ENCODE measurements around the gene ADAMTSL1. TPM values are rescaled to one million over a fixed set of nuclear protein-coding genes. Genes with fewer than 3 reads are reported as not detected.

Gene ADAMTSL1
- polyA plus RNA-seq, 1 donor from 2014 or later = 1.1 TPM

- H3K27ac ChIP-seq (ENCODE audit: low read length) = no peak overlapping the region
- no peaks in the 10 kb centered on the region for H3K27me3 ChIP-seq (ENCODE audit: insufficient read depth, low read depth, low read length)
- H3K4me2 ChIP-seq (ENCODE audit: low read length) = no peak overlapping the region
- no peak overlapping the region for H3K9ac ChIP-seq (ENCODE audit: low read length)
- no peak overlapping the region for H2AFZ ChIP-seq (ENCODE audit: low read depth, low read length)
- TF ChIP-seq SMC3 (conservative IDR thresholded peaks at IDR 0.05; ENCODE audit: poor library complexity) (no peak), CTCF (IDR thresholded peaks at IDR 0.05; ENCODE audit: poor library complexity, severe bottlenecking) (no peak), EZH2 (IDR thresholded peaks at IDR 0.05; ENCODE audit: borderline replicate concordance, insufficient read depth, low read length, poor library complexity, severe bottlenecking) (no peak), EP300 (conservative IDR thresholded peaks at IDR 0.05; ENCODE audit: poor library complexity, severe bottlenecking) (no peak), MXI1 (conservative IDR thresholded peaks at IDR 0.05; ENCODE audit: poor library complexity, severe bottlenecking) (no peak), RAD21 (conservative IDR thresholded peaks at IDR 0.05) (no peak), TAF1 (IDR thresholded peaks at IDR 0.05; ENCODE audit: low read depth) (no peak), POLR2AphosphoS5 (IDR thresholded peaks at IDR 0.05) (no peak), REST (IDR thresholded peaks at IDR 0.05; ENCODE audit: borderline replicate concordance) (no peak)
- no peaks in the 10 kb centered on the region for H3K79me2 ChIP-seq (replicated peaks; ENCODE audit: insufficient read depth, low read length)
- no peaks in the 10 kb centered on the region for H3K9me2 ChIP-seq (ENCODE audit: insufficient read depth, low read length)
- H3K9me3 ChIP-seq (ENCODE audit: low read length) = no peaks in the 10 kb centered on the region
- H4K20me1 ChIP-seq (ENCODE audit: insufficient read depth) = no peaks in the 10 kb centered on the region
- no peaks in the 10 kb centered on the region for H3K36me3 ChIP-seq (ENCODE audit: insufficient read depth, low read length)
- no peak overlapping the region for H3K4me3 ChIP-seq (ENCODE audit: low read length)
- H3F3A ChIP-seq (ENCODE audit: insufficient read depth, low read length, poor library complexity, severe bottlenecking) = no peaks in the 10 kb centered on the region
Measured at GRCh38 chr9:18785604-18786003, 311.7 kb downstream of the ADAMTSL1 start.

DNA sequence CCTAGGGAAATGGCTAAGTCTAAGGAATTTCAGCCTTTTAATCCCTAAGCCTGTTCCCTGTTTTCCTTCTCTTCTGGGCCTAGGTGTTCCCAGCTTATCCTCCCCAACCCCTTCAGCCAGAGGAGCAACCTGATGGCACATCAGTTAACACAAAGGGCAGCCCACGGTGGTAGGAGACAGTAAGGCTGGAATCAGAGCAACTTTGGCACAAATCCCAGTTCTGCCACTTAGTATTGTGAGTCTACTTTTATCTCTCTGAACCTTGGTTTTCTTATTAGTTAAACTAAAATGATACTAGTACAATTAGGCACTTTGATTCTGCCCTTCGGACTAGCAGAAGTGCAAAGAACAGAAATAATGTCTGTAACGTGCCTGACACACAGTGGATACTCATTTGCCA, 312.2 kb downstream of the ADAMTSL1 start:
- no peaks in the 10 kb centered on the region for H3K27me3 ChIP-seq (ENCODE audit: insufficient read depth, low read depth, low read length)
- H3K27ac ChIP-seq (ENCODE audit: low read length) = no peak overlapping the region
- no peak overlapping the region for H3K4me3 ChIP-seq (ENCODE audit: low read length)
- TF ChIP-seq RAD21 (conservative IDR thresholded peaks at IDR 0.05) (no peak), POLR2AphosphoS5 (IDR thresholded peaks at IDR 0.05) (no peak), EZH2 (IDR thresholded peaks at IDR 0.05; ENCODE audit: borderline replicate concordance, insufficient read depth, low read length, poor library complexity, severe bottlenecking) (no peak)
- H4K20me1 ChIP-seq (ENCODE audit: insufficient read depth) = no peaks in the 10 kb centered on the region
- no peak overlapping the region for H3K4me2 ChIP-seq (ENCODE audit: low read length)
- no peaks in the 10 kb centered on the region for H3K79me2 ChIP-seq (replicated peaks; ENCODE audit: insufficient read depth, low read length)
- H3K9ac ChIP-seq (ENCODE audit: low read length) = no peak overlapping the region
- no peaks in the 10 kb centered on the region for H3K36me3 ChIP-seq (ENCODE audit: insufficient read depth, low read length)
- no peaks in the 10 kb centered on the region for H3K9me3 ChIP-seq (ENCODE audit: low read length)
- H3K9me2 ChIP-seq (ENCODE audit: insufficient read depth, low read length) = no peaks in the 10 kb centered on the region
- no peaks in the 10 kb centered on the region for H3F3A ChIP-seq (ENCODE audit: insufficient read depth, low read length, poor library complexity, severe bottlenecking)
- H2AFZ ChIP-seq (ENCODE audit: low read depth, low read length) = no peak overlapping the region

All from neural cell (in vitro differentiated cells).